CD8-positive, alpha-beta memory T cell (primary cell): ENCODE results near the gene UBE2R2. TPM values are rescaled to one million over a fixed set of nuclear protein-coding genes. Genes with fewer than 3 reads are reported as not detected.
A peak's percentile ranks its signal among the peaks of the same experiment; 100 is the strongest.

ENCODE experiments used
- CTCF ChIA-PET: fragments of 350-600 bp; sonication (Branson Sonifier 250); formaldehyde crosslinking; loops from one replicate; lab custom pipeline; 2021; ENCODE audit warnings: antibody characterized with exemption; lab: Charles Lee
- POLR2A ChIA-PET: fragments of 350-600 bp; sonication (Branson Sonifier 250); formaldehyde crosslinking; loops from one replicate; lab custom pipeline; 2021; ENCODE audit warnings: antibody characterized with exemption; lab: Charles Lee
- DNase-seq, 5 donors: peaks; one replicate each; pipeline versions ENCODE4 v3.0.0 to v3.0.0-alpha.2; 2020 to 2022; ENCODE audit warnings: mixed read lengths in 1 of 5
- H3K27ac ChIP-seq: one replicate; pipeline ENCODE4 v1.7.0; 2013; ENCODE audit warnings: low read depth, mild to moderate bottlenecking, low read length, moderate library complexity
- H3K27me3 ChIP-seq: 2 replicates; pipeline ENCODE4 v1.7.0; 2013; ENCODE audit warnings: low read length, mild to moderate bottlenecking; ENCODE audit not compliant: insufficient read depth, poor library complexity, severe bottlenecking
- H3K36me3 ChIP-seq: 2 replicates; pipeline ENCODE4 v1.7.0; 2013; ENCODE audit warnings: mild to moderate bottlenecking, low read length, moderate library complexity; ENCODE audit not compliant: insufficient read depth
- H3K4me1 ChIP-seq: 2 replicates; pipeline ENCODE4 v1.7.0; 2013; ENCODE audit warnings: mild to moderate bottlenecking, low read length, moderate library complexity; ENCODE audit not compliant: insufficient read depth
- H3K4me3 ChIP-seq: 2 replicates; pipeline ENCODE4 v1.7.0; 2013; ENCODE audit warnings: mild to moderate bottlenecking, low read length
- H3K9me3 ChIP-seq: 2 replicates; pipeline ENCODE4 v1.7.0; 2013; ENCODE audit warnings: mild to moderate bottlenecking, low read length
- H3K27ac Mint-ChIP-seq, 8 donors: one replicate each; pipeline ENCODE4 v1.8.0; 2020 to 2021; ENCODE audit warnings: mixed read lengths in 8 of 8, mild to moderate bottlenecking in 6 of 8, inconsistent platforms in 3 of 8, moderate library complexity in 3 of 8
- H3K27me3 Mint-ChIP-seq, 2 donors: one replicate each; pipeline ENCODE4 v1.8.0; 2020 to 2021; ENCODE audit warnings: mixed read lengths in 2 of 2, mild to moderate bottlenecking in 1 of 2, moderate library complexity in 1 of 2
- H3K36me3 Mint-ChIP-seq, 3 donors: one replicate each; pipeline ENCODE4 v1.8.0; 2020 to 2021; ENCODE audit warnings: mixed read lengths in 3 of 3, inconsistent platforms in 1 of 3, mild to moderate bottlenecking in 1 of 3
- H3K4me1 Mint-ChIP-seq, 3 donors: one replicate each; pipeline ENCODE4 v1.8.0; 2020 to 2021; ENCODE audit warnings: mixed read lengths in 3 of 3, inconsistent platforms in 1 of 3, mild to moderate bottlenecking in 1 of 3
- H3K4me3 Mint-ChIP-seq, 7 donors: one replicate each; pipeline ENCODE4 v1.8.0; 2020 to 2021; ENCODE audit warnings: mixed read lengths in 7 of 7, mild to moderate bottlenecking in 6 of 7, moderate library complexity in 4 of 7, inconsistent platforms in 2 of 7
- H3K9me3 Mint-ChIP-seq, 5 donors: one replicate each; pipeline ENCODE4 v1.8.0; 2020 to 2022; ENCODE audit warnings: mixed read lengths in 5 of 5, mild to moderate bottlenecking in 3 of 5, moderate library complexity in 2 of 5, inconsistent platforms in 1 of 5
- polyA plus RNA-seq: library from polyadenylated mRNA; unstranded; fragments of 300-500 nt; fragmentation: Illumina TruSeq; gene quantifications from one replicate; pipeline ENCODE4 v1.2.3, GENCODE V29; 2021
- total RNA-seq, 2 experiments: library from RNA; stranded (reverse); gene quantifications; one replicate each; pipeline ENCODE4 v1.2.3, GENCODE V29; 2021

Gene UBE2R2
- total and polyA plus RNA-seq, 3 experiments from 2014 or later = 18.0 to 30.3 (median 28.8) TPM

DNA sequence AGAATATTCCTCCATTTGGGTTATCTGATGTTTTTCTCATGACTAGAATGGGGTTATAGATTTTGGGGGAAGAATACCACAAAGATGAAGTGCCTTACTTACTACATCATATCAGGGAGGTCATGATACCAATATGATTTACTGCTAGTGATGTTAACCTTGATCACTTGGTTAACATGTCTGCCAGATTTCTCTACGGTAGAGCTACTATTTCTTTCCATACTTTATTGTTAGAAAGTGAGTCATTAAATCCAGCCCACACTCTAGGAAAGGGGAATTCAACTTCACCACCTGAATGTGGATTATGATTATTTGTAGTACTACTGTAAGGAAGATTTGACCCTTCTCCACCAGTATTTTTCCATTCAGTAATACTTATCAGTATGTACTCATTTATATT, 64.7 kb downstream of the UBE2R2 start:
- Mint-ChIP-seq H3K4me3 (no peak overlapping the region), H3K4me1 (peaks cover 46 to 73% (median 57%) of the 10 kb centered on the region in 3 donors), H3K36me3 (peaks cover 0 to 1% (median 0%) of the 10 kb centered on the region in 3 donors), H3K27ac (peak overlapping the region in 2 of 8 donors; percentile 8 to 70), H3K9me3 (no peaks in the 10 kb centered on the region), H3K27me3 (no peaks in the 10 kb centered on the region)
- H3K4me1 ChIP-seq = no peaks in the 10 kb centered on the region
- H3K36me3 ChIP-seq = no peaks in the 10 kb centered on the region
- no peak overlapping the region for H3K4me3 ChIP-seq
- CTCF ChIA-PET = no interaction called here
- H3K27me3 ChIP-seq = no peaks in the 10 kb centered on the region
- DNase-seq = no peak
- POLR2A ChIA-PET = no interaction called here
- no peaks in the 10 kb centered on the region for H3K9me3 ChIP-seq
- no peak overlapping the region for H3K27ac ChIP-seq

GRCh38 chr9:33884856-33885701, 68.1 kb downstream of the UBE2R2 start:
- Mint-ChIP-seq H3K27me3 (no peaks in the 10 kb centered on the region), H3K9me3 (no peaks in the 10 kb centered on the region), H3K4me1 (peaks cover 31 to 49% (median 35%) of the 10 kb centered on the region in 3 donors), H3K4me3 (no peak overlapping the region), H3K36me3 (peaks cover 0 to 19% (median 0%) of the 10 kb centered on the region in 3 donors), H3K27ac (peak overlapping the region in 6 of 8 donors; percentile 15 to 64 (median 27))
- ChIA-PET POLR2A (interaction anchor here (0.6 kb wide), 1 partner anchor 36 kb away, joined by 3 read pairs; no protein-coding TSS in a partner anchor), CTCF (interaction anchor here (0.6 kb wide), 1 partner anchor 147 kb away, joined by 3 read pairs; no protein-coding TSS in a partner anchor)
- no peaks in the 10 kb centered on the region for H3K4me1 ChIP-seq
- H3K9me3 ChIP-seq = no peaks in the 10 kb centered on the region
- H3K27me3 ChIP-seq = no peaks in the 10 kb centered on the region
- H3K27ac ChIP-seq = no peak overlapping the region
- H3K4me3 ChIP-seq = no peak overlapping the region
- no peaks in the 10 kb centered on the region for H3K36me3 ChIP-seq
- DNase-seq = no peak

DNA sequence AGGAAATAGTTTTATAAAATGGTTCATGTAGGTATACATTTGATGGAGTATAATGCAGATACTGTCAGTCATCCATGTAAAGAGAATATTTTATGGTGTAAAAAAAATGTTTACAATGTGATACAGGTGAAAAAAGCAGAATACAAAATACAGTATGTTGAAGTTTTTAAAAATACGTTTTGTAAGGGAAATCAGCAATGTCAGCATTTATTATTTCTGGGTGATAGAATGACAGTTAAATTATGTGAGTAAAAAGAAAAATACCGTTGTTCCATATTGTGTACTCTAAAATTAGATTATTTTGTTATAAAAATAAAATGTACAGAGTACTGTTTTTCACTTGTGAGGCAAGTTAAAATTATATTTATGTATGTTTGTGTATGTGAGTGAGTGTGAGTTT, 69.0 kb downstream of the UBE2R2 start:
- no peaks in the 10 kb centered on the region for H3K9me3 ChIP-seq
- H3K4me3 ChIP-seq = no peak overlapping the region
- DNase-seq = no peak
- no peak overlapping the region for H3K27ac Mint-ChIP-seq
- H3K4me3 Mint-ChIP-seq = no peak overlapping the region
- POLR2A ChIA-PET = no interaction called here
- no peaks in the 10 kb centered on the region for H3K27me3 Mint-ChIP-seq
- no peaks in the 10 kb centered on the region for H3K4me1 ChIP-seq
- H3K4me1 Mint-ChIP-seq = peaks cover 23 to 40% (median 27%) of the 10 kb centered on the region in 3 donors
- H3K36me3 Mint-ChIP-seq = peaks cover 0 to 24% (median 0%) of the 10 kb centered on the region in 3 donors
- H3K36me3 ChIP-seq = no peaks in the 10 kb centered on the region
- H3K27me3 ChIP-seq = no peaks in the 10 kb centered on the region
- H3K27ac ChIP-seq = no peak overlapping the region
- no peaks in the 10 kb centered on the region for H3K9me3 Mint-ChIP-seq
- CTCF ChIA-PET = no interaction called here

DNA sequence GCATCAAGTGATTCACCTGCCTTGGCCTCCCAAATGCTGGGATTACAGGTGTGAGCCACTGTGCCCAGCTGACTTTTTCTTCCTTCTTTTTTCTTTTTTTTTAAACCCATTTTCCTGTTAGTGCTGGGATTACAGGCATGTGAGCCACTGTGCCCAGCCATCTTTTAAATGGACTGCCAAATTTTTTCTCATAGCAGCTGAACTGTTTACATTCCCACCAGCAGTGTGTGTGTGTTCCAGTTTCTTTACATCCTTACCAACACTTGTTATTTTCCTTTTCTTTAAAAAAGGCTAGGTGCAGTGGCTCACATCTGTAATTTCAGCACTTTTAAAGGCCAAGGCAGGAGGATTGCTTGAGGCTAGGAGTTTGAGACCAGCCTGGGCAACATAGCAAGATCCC, 76.9 kb downstream of the UBE2R2 start:
- Mint-ChIP-seq H3K9me3 (no peaks in the 10 kb centered on the region), H3K27me3 (no peaks in the 10 kb centered on the region), H3K36me3 (peaks cover 0 to 35% (median 2%) of the 10 kb centered on the region in 3 donors), H3K4me3 (no peak overlapping the region), H3K4me1 (peaks cover 12 to 24% (median 23%) of the 10 kb centered on the region in 3 donors), H3K27ac (peak overlapping the region in 3 of 8 donors; percentile 46 to 92 (median 47))
- Histone ChIP-seq H3K27me3 (no peaks in the 10 kb centered on the region), H3K36me3 (no peaks in the 10 kb centered on the region), H3K9me3 (no peaks in the 10 kb centered on the region), H3K4me1 (no peaks in the 10 kb centered on the region), H3K27ac (no peak overlapping the region), H3K4me3 (no peak overlapping the region)
- DNase-seq = no peak
- POLR2A ChIA-PET = no interaction called here
- CTCF ChIA-PET = no interaction called here

DNA sequence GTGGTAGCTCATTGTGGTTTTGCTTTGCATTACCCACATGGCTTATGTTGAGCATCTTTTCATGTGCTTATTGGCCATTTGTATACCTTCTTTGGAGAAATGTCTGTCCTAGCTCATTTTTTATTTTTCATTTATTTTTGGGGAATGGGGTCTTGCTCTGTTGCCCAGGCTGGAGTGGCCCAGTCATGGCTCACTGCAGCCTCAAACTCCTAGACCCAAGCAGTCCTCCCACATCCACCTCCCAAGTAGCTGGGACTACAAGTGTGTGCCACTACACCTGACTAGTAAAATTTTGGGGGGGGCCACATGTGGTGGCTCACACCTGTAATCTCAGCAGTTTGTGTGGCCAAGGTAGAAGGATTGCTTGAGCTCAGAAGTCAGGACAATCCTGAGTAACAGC, 77.4 kb downstream of the UBE2R2 start:
- Histone ChIP-seq H3K36me3 (no peaks in the 10 kb centered on the region), H3K4me3 (no peak overlapping the region), H3K27me3 (no peaks in the 10 kb centered on the region), H3K4me1 (no peaks in the 10 kb centered on the region), H3K27ac (no peak overlapping the region), H3K9me3 (no peaks in the 10 kb centered on the region)
- Mint-ChIP-seq H3K36me3 (peaks cover 0 to 38% (median 2%) of the 10 kb centered on the region in 3 donors), H3K27me3 (no peaks in the 10 kb centered on the region), H3K9me3 (no peaks in the 10 kb centered on the region), H3K4me1 (peaks cover 12 to 25% (median 24%) of the 10 kb centered on the region in 3 donors), H3K4me3 (no peak overlapping the region), H3K27ac (no peak overlapping the region)
- CTCF ChIA-PET = no interaction called here
- no peak for DNase-seq
- POLR2A ChIA-PET = no interaction called here

GRCh38 chr9:33903157-33903780, 86.3 kb downstream of the UBE2R2 start:
- CTCF ChIA-PET = interaction anchor here (0.8 kb wide), 1 partner anchor 16 kb away, joined by 3 read pairs; no protein-coding TSS in a partner anchor

DNA sequence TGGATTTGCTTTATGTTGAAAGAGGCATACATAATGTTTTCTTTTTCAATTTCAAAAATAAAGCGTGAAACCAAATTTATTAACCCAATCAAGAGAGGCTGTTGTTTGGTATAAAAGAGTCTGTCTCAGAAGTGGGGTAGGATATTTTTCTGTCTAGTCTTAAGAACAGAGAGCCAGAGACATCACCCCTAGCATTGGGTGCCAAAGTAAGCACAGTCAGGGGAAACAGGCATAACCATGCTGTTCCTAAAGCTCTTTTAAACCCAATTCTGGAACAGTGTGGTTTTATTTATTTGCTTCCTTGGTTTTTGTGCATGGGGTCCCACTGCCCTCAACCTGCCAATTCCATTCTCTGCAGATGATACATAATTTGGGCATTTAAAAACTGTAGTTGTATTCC, 88.2 kb downstream of the UBE2R2 start:
- Mint-ChIP-seq H3K27ac (no peak overlapping the region), H3K36me3 (peaks cover 5 to 50% (median 9%) of the 10 kb centered on the region in 3 donors), H3K9me3 (no peaks in the 10 kb centered on the region), H3K4me3 (peak overlapping the region in 1 of 7 donors; percentile 18), H3K4me1 (peaks cover 20 to 39% (median 26%) of the 10 kb centered on the region in 3 donors), H3K27me3 (no peaks in the 10 kb centered on the region)
- no peak for DNase-seq
- ChIA-PET POLR2A (no interaction called here), CTCF (no interaction called here)
- no peak overlapping the region for H3K27ac ChIP-seq
- H3K27me3 ChIP-seq = no peaks in the 10 kb centered on the region
- no peaks in the 10 kb centered on the region for H3K4me1 ChIP-seq
- H3K9me3 ChIP-seq = no peaks in the 10 kb centered on the region
- H3K4me3 ChIP-seq = no peak overlapping the region
- H3K36me3 ChIP-seq = peaks cover 9% of the 10 kb centered on the region

More at GRCh38 chr9:33903157-33903780, 86.3 kb downstream of the UBE2R2 start:
- no peak overlapping the region for H3K4me3 Mint-ChIP-seq
- no peaks in the 10 kb centered on the region for H3K27me3 Mint-ChIP-seq
- Histone ChIP-seq H3K9me3 (no peaks in the 10 kb centered on the region), H3K27ac (no peak overlapping the region), H3K4me3 (no peak overlapping the region), H3K4me1 (no peaks in the 10 kb centered on the region), H3K36me3 (peaks cover 9% of the 10 kb centered on the region), H3K27me3 (no peaks in the 10 kb centered on the region)
- peak overlapping the region in 2 of 8 donors; percentile 11 to 24 for H3K27ac Mint-ChIP-seq
- POLR2A ChIA-PET = no interaction called here
- no peak for DNase-seq
- H3K36me3 Mint-ChIP-seq = peaks cover 3 to 57% (median 9%) of the 10 kb centered on the region in 3 donors
- H3K4me1 Mint-ChIP-seq = peaks cover 20 to 42% (median 29%) of the 10 kb centered on the region in 3 donors
- H3K9me3 Mint-ChIP-seq = no peaks in the 10 kb centered on the region
